Endothelial cell of umbilical vein (primary cell): Measurements from ENCODE around the gene TMEM255A. TPM values are rescaled to one million over a fixed set of nuclear protein-coding genes. Genes with fewer than 3 reads are reported as not detected.

Experiments used
- BruUV-seq: library from RNA; stranded (reverse); fragments of 400-500 nt; replicated peaks from 2 replicates; lab custom pipeline; 2021; lab: Mats Ljungman, UMichigan
- CTCF ChIA-PET: fragments of 300-600, 350-600 bp; sonication (Branson Sonifier 250); formaldehyde crosslinking; loops from one replicate; lab custom pipeline; 2021; ENCODE audit warnings: antibody characterized with exemption, inconsistent platforms; lab: Charles Lee
- POLR2A ChIA-PET: fragments of 300-600, 350-600 bp; sonication (Branson Sonifier 250); formaldehyde crosslinking; loops from one replicate; lab custom pipeline; 2021; ENCODE audit warnings: antibody characterized with exemption, inconsistent platforms; lab: Charles Lee
- DNase-seq: peaks from one replicate; pipeline ENCODE4 v3.0.0-alpha.2; 2011; ENCODE audit warnings: low read depth, low spot score
- FAIRE-seq: peaks from 2 replicates; lab custom pipeline; 2011; peaks lifted over from hg19 to GRCh38; lab: Jason Lieb, UNC
- H2AFZ ChIP-seq: 2 replicates; pipeline ENCODE4 v1.6.0; 2012; ENCODE audit warnings: low read depth, low read length, control low read depth, inconsistent platforms
- H3K27ac ChIP-seq: 2 replicates; pipeline ENCODE4 v1.5.1; 2011; ENCODE audit warnings: low read depth, mild to moderate bottlenecking, control low read depth, low read length, moderate library complexity; ENCODE audit not compliant: insufficient read depth
- H3K27me3 ChIP-seq, 2 experiments: 2 replicates each; pipeline versions ENCODE4 v1.6.0 to v1.6.1; 2011; ENCODE audit warnings: low read length in 2 of 2, mixed read lengths in 1 of 2; ENCODE audit not compliant: control insufficient read depth in 2 of 2, insufficient read depth in 2 of 2
- H3K36me3 ChIP-seq, 2 experiments: 2 replicates in 1 of 2; 3 replicates in 1 of 2; pipeline ENCODE4 v1.5.1; 2011; ENCODE audit warnings: low read length in 2 of 2, mild to moderate bottlenecking in 1 of 2, moderate library complexity in 1 of 2; ENCODE audit not compliant: control insufficient read depth in 2 of 2, insufficient read depth in 2 of 2; ENCODE audit errors: extremely low read depth in 1 of 2
- H3K4me1 ChIP-seq: 3 replicates; pipeline ENCODE4 v1.5.1; 2011; ENCODE audit warnings: mild to moderate bottlenecking, low read length; ENCODE audit not compliant: control insufficient read depth, insufficient read depth; ENCODE audit errors: extremely low read depth
- H3K4me2 ChIP-seq: 2 replicates; pipeline ENCODE4 v1.6.1; 2011; ENCODE audit warnings: low read length, control low read depth, mixed read lengths; ENCODE audit not compliant: insufficient read depth
- H3K4me3 ChIP-seq, 3 experiments: fragments of 200-600 bp in 1 of 3; sonication (generic), shearing (Covaris generic) in 1 of 3; replicated peaks in 1 of 3; 2 replicates each; pipeline ENCODE4 v1.5.1; 2011 to 2016; ENCODE audit warnings: control low read depth in 3 of 3, low read length in 3 of 3, mild to moderate bottlenecking in 2 of 3, inconsistent platforms in 1 of 3, low read depth in 1 of 3, moderate library complexity in 1 of 3; ENCODE audit not compliant: insufficient read depth in 1 of 3
- H3K79me2 ChIP-seq: 2 replicates; pipeline ENCODE4 v1.6.0; 2012; ENCODE audit warnings: low read length, inconsistent platforms; ENCODE audit not compliant: control insufficient read depth, insufficient read depth
- H3K9ac ChIP-seq: replicated peaks from 2 replicates; pipeline ENCODE3; 2011; ENCODE audit warnings: low read length, control low read depth; ENCODE audit not compliant: insufficient read depth; ENCODE audit errors: extremely low read depth
- H3K9me1 ChIP-seq: replicated peaks from 3 replicates; pipeline ENCODE4 v1.6.0; 2011; ENCODE audit warnings: mild to moderate bottlenecking, low read length; ENCODE audit not compliant: control insufficient read depth, insufficient read depth; ENCODE audit errors: extremely low read depth
- H3K9me3 ChIP-seq: replicated peaks from 2 replicates; pipeline ENCODE4 v1.5.1; 2012; ENCODE audit warnings: low read length, inconsistent platforms; ENCODE audit not compliant: control insufficient read depth, insufficient read depth
- H4K20me1 ChIP-seq: replicated peaks from 2 replicates; pipeline ENCODE3; 2011; ENCODE audit warnings: mild to moderate bottlenecking, low read length; ENCODE audit not compliant: control insufficient read depth, insufficient read depth; ENCODE audit errors: extremely low read depth
- CTCF ChIP-seq, 2 donors: IDR thresholded peaks; 1 replicate in 1 of 2; 2 replicates in 1 of 2; pipeline ENCODE4 v1.5.1; 2011; ENCODE audit warnings: low read length in 2 of 2, mild to moderate bottlenecking in 2 of 2, moderate library complexity in 2 of 2, control low read depth in 1 of 2, inconsistent platforms in 1 of 2, low read depth in 1 of 2; ENCODE audit not compliant: insufficient read depth in 1 of 2; ENCODE audit errors: extremely low read depth in 1 of 2
- EZH2 ChIP-seq: IDR thresholded peaks from 2 replicates; pipeline ENCODE4 v1.6.1; 2012; ENCODE audit warnings: borderline replicate concordance, low read depth, mild to moderate bottlenecking, moderate library complexity, low read length, inconsistent platforms; ENCODE audit not compliant: severe bottlenecking
- FOS ChIP-seq: IDR thresholded peaks from 2 replicates; pipeline ENCODE4 v1.6.1; 2011; ENCODE audit warnings: mild to moderate bottlenecking, low read length, moderate library complexity, borderline replicate concordance; ENCODE audit not compliant: insufficient read depth
- GATA2 ChIP-seq: IDR thresholded peaks from 2 replicates; pipeline ENCODE4 v1.7.0; 2011; ENCODE audit warnings: low read depth, mild to moderate bottlenecking, moderate library complexity, mixed read lengths, low read length; ENCODE audit not compliant: insufficient read length, insufficient read depth
- JUN ChIP-seq: IDR thresholded peaks from 2 replicates; pipeline ENCODE4 v1.6.1; 2011; ENCODE audit warnings: borderline replicate concordance, low read depth; ENCODE audit not compliant: insufficient read length, insufficient read depth
- MAX ChIP-seq: IDR thresholded peaks from 2 replicates; pipeline ENCODE4 v1.6.1; 2011; ENCODE audit not compliant: insufficient read depth, insufficient read length
- MYC ChIP-seq: IDR thresholded peaks from one replicate; pipeline ENCODE4 v1.6.1; 2011; ENCODE audit warnings: mild to moderate bottlenecking, low read depth, low read length
- POLR2A ChIP-seq: IDR thresholded peaks from 2 replicates; pipeline ENCODE4 v1.6.1; 2012; ENCODE audit warnings: low read depth, mild to moderate bottlenecking, control low read depth, low read length
- POLR2AphosphoS5 ChIP-seq: IDR thresholded peaks from 2 replicates; pipeline ENCODE4 v1.6.1; 2012; ENCODE audit warnings: low read depth, mild to moderate bottlenecking, control low read depth, low read length, moderate library complexity; ENCODE audit not compliant: insufficient read depth
- dilution Hi-C: fragments of 300-500 bp; cut with MboI; formaldehyde crosslinking; loops from one replicate; pipeline ENCODE4 v1.15.0; 2019; ENCODE audit warnings: low sequenced_read_pairs; ENCODE audit not compliant: extremely low pct_ligation_motif_present
- intact Hi-C: fragments of 100-400 bp; cut with micrococcal nuclease; formaldehyde crosslinking; loops from one replicate; pipeline ENCODE4 v1.10.0; 2022
- polyA plus RNA-seq, 4 experiments: library from polyadenylated mRNA; depleted of rRNA in 3 of 4; stranded (reverse) in 3 of 4; unstranded in 1 of 4; fragments of >200 nt; gene quantifications; 2 replicates each; pipeline versions ENCODE4 v1.2.1 to v1.2.3, GENCODE V29; 2011 to 2012; ENCODE audit warnings: missing spikeins in 1 of 4
- total RNA-seq: library from RNA; stranded (reverse); gene quantifications from 2 replicates; pipeline ENCODE4 v1.2.3, GENCODE V29; 2021

Gene TMEM255A
- total and polyA plus RNA-seq, 2 donors (not counting 3 experiments of a cell fraction or from before 2014, with no cell fraction given), result not detected

- no peak overlapping the region for H3K4me2 ChIP-seq
- CTCF ChIA-PET, result no interaction called here
- H3K4me3 ChIP-seq, result no peak overlapping the region
- no peaks in the 10 kb centered on the region for H3K79me2 ChIP-seq
- peaks cover 39 to 51% of the 10 kb centered on the region in 2 experiments for H3K27me3 ChIP-seq
- H4K20me1 ChIP-seq, result no peaks in the 10 kb centered on the region
- no peak for DNase-seq
- FAIRE-seq, result no peak
- POLR2A ChIA-PET, result no interaction called here
- no peaks in the 10 kb centered on the region for H3K9me1 ChIP-seq
- no peaks in the 10 kb centered on the region for H3K9me3 ChIP-seq
- no peak overlapping the region for H3K9ac ChIP-seq
- H3K4me1 ChIP-seq, result no peaks in the 10 kb centered on the region
- H2AFZ ChIP-seq, result no peak overlapping the region
- intact Hi-C loops, result no loop called here
- no TSS peak for BruUV-seq
- dilution Hi-C loops, result no loop called here
- no peaks in the 10 kb centered on the region for H3K36me3 ChIP-seq
- H3K27ac ChIP-seq, result no peak overlapping the region
- TF ChIP-seq POLR2A (no peak), GATA2 (no peak), CTCF (IDR thresholded peaks at IDR 0.05; ENCODE audit: extremely low read depth in 1 of 2, insufficient read depth in 1 of 2, low read depth in 1 of 2, low read length in 2 of 2) (no peak), MAX (no peak), POLR2AphosphoS5 (no peak), EZH2 (no peak), JUN (no peak), FOS (no peak), MYC (no peak)
These were observed 2.7 kb downstream of the TMEM255A start for GRCh38 chrX:120308558-120308957.
